ENCODE measurements around the gene ATP10B. TPM values are rescaled to one million over a fixed set of nuclear protein-coding genes. Genes with fewer than 3 reads are reported as not detected.

ATP10B gene
- polyA plus RNA-seq, 3 donors, result not detected

DNA sequence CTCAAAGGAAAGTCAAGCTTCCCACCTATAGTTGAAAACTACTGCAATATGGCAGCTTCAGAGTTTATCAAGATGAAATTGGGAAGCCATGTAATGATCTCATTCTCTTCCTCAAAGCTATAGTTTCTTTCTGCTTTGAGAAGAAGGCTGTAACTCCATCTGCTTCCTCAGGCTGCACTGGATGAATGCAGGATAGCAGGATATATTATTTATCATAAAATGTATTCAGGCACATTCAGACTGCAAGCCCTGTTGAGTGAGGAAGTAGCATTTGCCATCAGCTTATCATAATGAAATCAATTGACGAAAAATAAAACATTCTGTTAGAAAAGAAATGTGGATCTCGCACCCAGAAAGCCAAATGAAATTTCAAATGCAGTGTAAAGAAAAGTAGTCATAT lies 560 bp downstream of the ATP10B start:
- no peaks in the 10 kb centered on the region for H3K9me3 ChIP-seq (replicated peaks in 1 of 2; ENCODE audit: control insufficient read depth in 1 of 2, insufficient read depth in 1 of 2, low read length in 2 of 2)
- Mint-ChIP-seq H3K36me3 (no peaks in the 10 kb centered on the region), H3K27ac (no peak overlapping the region), H3K4me3 (no peak overlapping the region), H3K27me3 (ENCODE audit: low read depth in 3 of 3) (peaks cover 1 to 12% (median 4%) of the 10 kb centered on the region in 3 donors), H3K4me1 (peaks cover 10% of the 10 kb centered on the region), H3K9me3 (peaks cover 0 to 4% (median 0%) of the 10 kb centered on the region in 7 donors)
- H3K27ac ChIP-seq (ENCODE audit: low read depth in 1 of 2, low read length in 2 of 2), result no peak overlapping the region
- no peak overlapping the region for H3K9ac ChIP-seq (ENCODE audit: insufficient read depth, low read length, poor library complexity, severe bottlenecking)
- 92% methylated on average over 2 of the region's 2 CpGs for WGBS (ENCODE audit: insufficient coverage)
- no peak overlapping the region for H3K4me2 ChIP-seq (replicated peaks; ENCODE audit: extremely low read depth, low read length, poor library complexity, severe bottlenecking)
- peaks cover 0 to 3% of the 10 kb centered on the region in 2 donors for H3K27me3 ChIP-seq (ENCODE audit: control insufficient read depth in 2 of 2, insufficient read depth in 2 of 2, low read length in 2 of 2)
- H3K36me3 ChIP-seq (replicated peaks in 1 of 2; ENCODE audit: control insufficient read depth in 1 of 2, insufficient read depth in 2 of 2, low read length in 2 of 2), result no peaks in the 10 kb centered on the region
- no peaks in the 10 kb centered on the region for H4K20me1 ChIP-seq (ENCODE audit: insufficient read depth, low read length)
- TF ChIP-seq, protein P1, sequence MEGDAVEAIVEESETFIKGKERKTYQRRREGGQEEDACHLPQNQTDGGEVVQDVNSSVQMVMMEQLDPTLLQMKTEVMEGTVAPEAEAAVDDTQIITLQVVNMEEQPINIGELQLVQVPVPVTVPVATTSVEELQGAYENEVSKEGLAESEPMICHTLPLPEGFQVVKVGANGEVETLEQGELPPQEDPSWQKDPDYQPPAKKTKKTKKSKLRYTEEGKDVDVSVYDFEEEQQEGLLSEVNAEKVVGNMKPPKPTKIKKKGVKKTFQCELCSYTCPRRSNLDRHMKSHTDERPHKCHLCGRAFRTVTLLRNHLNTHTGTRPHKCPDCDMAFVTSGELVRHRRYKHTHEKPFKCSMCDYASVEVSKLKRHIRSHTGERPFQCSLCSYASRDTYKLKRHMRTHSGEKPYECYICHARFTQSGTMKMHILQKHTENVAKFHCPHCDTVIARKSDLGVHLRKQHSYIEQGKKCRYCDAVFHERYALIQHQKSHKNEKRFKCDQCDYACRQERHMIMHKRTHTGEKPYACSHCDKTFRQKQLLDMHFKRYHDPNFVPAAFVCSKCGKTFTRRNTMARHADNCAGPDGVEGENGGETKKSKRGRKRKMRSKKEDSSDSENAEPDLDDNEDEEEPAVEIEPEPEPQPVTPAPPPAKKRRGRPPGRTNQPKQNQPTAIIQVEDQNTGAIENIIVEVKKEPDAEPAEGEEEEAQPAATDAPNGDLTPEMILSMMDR (IDR thresholded peaks at IDR 0.05), result no peak
- no peak overlapping the region for H3K4me3 ChIP-seq (replicated peaks in 1 of 3; ENCODE audit: low read depth in 2 of 3, low read length in 3 of 3)
- H2AFZ ChIP-seq (ENCODE audit: insufficient read depth, low read depth, low read length, poor library complexity, severe bottlenecking), result no peak overlapping the region
- intact Hi-C loops (cut with micrococcal nuclease), result no loop called here
- DNase-seq, result no peak
- H3K4me1 ChIP-seq (ENCODE audit: control insufficient read depth in 1 of 2, insufficient read depth in 2 of 2, low read length in 2 of 2), result no peaks in the 10 kb centered on the region
- no peaks in the 10 kb centered on the region for H3K79me2 ChIP-seq (ENCODE audit: insufficient read depth, low read length)

DNA sequence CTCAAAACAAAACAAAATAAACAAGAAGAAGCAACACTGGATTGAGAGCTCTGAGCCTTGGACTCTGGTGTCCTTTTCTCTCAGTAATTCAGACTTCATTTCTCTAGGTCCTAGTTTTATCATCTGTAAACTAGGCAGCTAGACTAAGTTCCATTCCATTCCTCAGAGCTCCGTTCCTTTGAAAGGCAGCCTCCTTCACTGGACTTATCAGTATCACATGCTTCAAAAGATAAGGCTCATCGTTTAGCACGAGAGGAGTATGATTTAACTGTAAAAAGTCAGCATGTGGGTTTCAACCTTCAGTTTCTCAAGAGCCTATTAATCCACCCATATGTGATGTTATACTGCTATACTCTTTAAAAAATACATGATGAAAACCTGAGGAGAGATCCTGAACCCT lies 1.6 kb downstream of the ATP10B start:
- Histone ChIP-seq H3K4me3 (replicated peaks in 1 of 3; ENCODE audit: low read depth in 2 of 3, low read length in 3 of 3) (no peak overlapping the region), H3K27ac (ENCODE audit: low read depth in 1 of 2, low read length in 2 of 2) (no peak overlapping the region), H3K9ac (ENCODE audit: insufficient read depth, low read length, poor library complexity, severe bottlenecking) (no peak overlapping the region), H3K4me1 (ENCODE audit: control insufficient read depth in 1 of 2, insufficient read depth in 2 of 2, low read length in 2 of 2) (no peaks in the 10 kb centered on the region), H3K27me3 (ENCODE audit: control insufficient read depth in 2 of 2, insufficient read depth in 2 of 2, low read length in 2 of 2) (peaks cover 0 to 3% of the 10 kb centered on the region in 2 donors), H2AFZ (ENCODE audit: insufficient read depth, low read depth, low read length, poor library complexity, severe bottlenecking) (no peak overlapping the region), H3K79me2 (ENCODE audit: insufficient read depth, low read length) (no peaks in the 10 kb centered on the region), H4K20me1 (ENCODE audit: insufficient read depth, low read length) (no peaks in the 10 kb centered on the region), H3K4me2 (replicated peaks; ENCODE audit: extremely low read depth, low read length, poor library complexity, severe bottlenecking) (no peak overlapping the region), H3K9me3 (replicated peaks in 1 of 2; ENCODE audit: control insufficient read depth in 1 of 2, insufficient read depth in 1 of 2, low read length in 2 of 2) (no peaks in the 10 kb centered on the region), H3K36me3 (replicated peaks in 1 of 2; ENCODE audit: control insufficient read depth in 1 of 2, insufficient read depth in 2 of 2, low read length in 2 of 2) (no peaks in the 10 kb centered on the region)
- intact Hi-C loops (cut with micrococcal nuclease), result no loop called here
- no peaks in the 10 kb centered on the region for H3K36me3 Mint-ChIP-seq
- no peak overlapping the region for H3K4me3 Mint-ChIP-seq
- TF ChIP-seq, protein P1 (IDR thresholded peaks at IDR 0.05), result no peak
- DNase-seq, result no peak
- no CpG with 5 or more reads among the region's 3 CpGs for WGBS (ENCODE audit: insufficient coverage)
- peaks cover 1 to 10% (median 3%) of the 10 kb centered on the region in 3 donors for H3K27me3 Mint-ChIP-seq (ENCODE audit: low read depth in 3 of 3)
- H3K4me1 Mint-ChIP-seq, result peaks cover 10% of the 10 kb centered on the region
- H3K27ac Mint-ChIP-seq, result no peak overlapping the region
- H3K9me3 Mint-ChIP-seq, result peaks cover 0 to 4% (median 0%) of the 10 kb centered on the region in 7 donors

Data from CD14-positive monocyte (primary cell).